Common myeloid progenitor, CD34-positive (primary cell): ENCODE measurements around the gene GALNT8.

ENCODE experiments used
- CTCF ChIA-PET: fragments of 350-600 bp; sonication (Branson Sonifier 250); formaldehyde crosslinking; loops from one replicate; lab custom pipeline; 2021; ENCODE audit warnings: antibody characterized with exemption; lab: Charles Lee
- POLR2A ChIA-PET: fragments of 350-600 bp; sonication (Branson Sonifier 250); formaldehyde crosslinking; loops from one replicate; lab custom pipeline; 2021; ENCODE audit warnings: antibody characterized with exemption; lab: Charles Lee
- DNase-seq, 3 donors: peaks; one replicate each; pipeline versions ENCODE4 v3.0.0 to v3.0.0-alpha.2; 2013
- H3K27ac ChIP-seq, 2 experiments: 1 replicate in 1 of 2; 2 replicates in 1 of 2; pipeline ENCODE4 v1.7.0; 2013; ENCODE audit warnings: inconsistent platforms in 2 of 2, low read length in 2 of 2, mild to moderate bottlenecking in 2 of 2, low read depth in 1 of 2, moderate library complexity in 1 of 2; ENCODE audit not compliant: severe bottlenecking in 2 of 2, insufficient read depth in 1 of 2, poor library complexity in 1 of 2
- H3K27me3 ChIP-seq, 5 experiments: replicated peaks in 2 of 5; 1 replicate in 3 of 5; 2 replicates in 2 of 5; pipeline versions ENCODE4 v1.6.1 to v1.7.0; 2013; ENCODE audit warnings: low read length in 4 of 5, mild to moderate bottlenecking in 2 of 5, moderate library complexity in 2 of 5, inconsistent platforms in 1 of 5; ENCODE audit not compliant: insufficient read depth in 5 of 5, control insufficient read depth in 4 of 5
- H3K36me3 ChIP-seq, 4 experiments: 1 replicate in 2 of 4; 2 replicates in 2 of 4; pipeline versions ENCODE4 v1.6.1 to v1.7.0; 2013; ENCODE audit warnings: low read length in 3 of 4, control low read depth in 1 of 4, mild to moderate bottlenecking in 1 of 4; ENCODE audit not compliant: control insufficient read depth in 4 of 4, insufficient read depth in 4 of 4
- H3K4me1 ChIP-seq, 4 experiments: 1 replicate in 3 of 4; 2 replicates in 1 of 4; pipeline versions ENCODE4 v1.6.1 to v1.7.1; 2013; ENCODE audit warnings: low read length in 3 of 4, mild to moderate bottlenecking in 3 of 4, control low read depth in 1 of 4, inconsistent platforms in 1 of 4, moderate library complexity in 1 of 4; ENCODE audit not compliant: control insufficient read depth in 4 of 4, insufficient read depth in 4 of 4; ENCODE audit errors: control extremely low read depth in 1 of 4
- H3K4me3 ChIP-seq, 7 experiments: 1 replicate in 4 of 7; 2 replicates in 3 of 7; pipeline versions ENCODE4 v1.5.1 to v1.7.0; 2013; ENCODE audit warnings: mild to moderate bottlenecking in 7 of 7, low read length in 6 of 7, moderate library complexity in 6 of 7, inconsistent platforms in 2 of 7, low read depth in 2 of 7, control low read depth in 1 of 7; ENCODE audit not compliant: insufficient read depth in 4 of 7, control insufficient read depth in 1 of 7; ENCODE audit errors: extremely low read depth in 1 of 7
- H3K9me3 ChIP-seq, 5 experiments: 1 replicate in 4 of 5; 2 replicates in 1 of 5; pipeline versions ENCODE4 v1.6.1 to v1.7.1; 2013; ENCODE audit warnings: low read length in 4 of 5, mild to moderate bottlenecking in 2 of 5, inconsistent platforms in 1 of 5, low read depth in 1 of 5, moderate library complexity in 1 of 5; ENCODE audit not compliant: control insufficient read depth in 4 of 5, insufficient read depth in 2 of 5; ENCODE audit errors: control extremely low read depth in 1 of 5
- WGBS: methylation state at CpG from one replicate; pipeline ENCODE4 v1.1.5; 2013; ENCODE audit not compliant: insufficient coverage; 5-methylcytosine and 5-hydroxymethylcytosine counted together

GALNT8 gene

GRCh38 chr12:4779749-4780148 lies 59.5 kb downstream of the GALNT8 start:
- H3K4me1 ChIP-seq: no peaks in the 10 kb centered on the region
- H3K36me3 ChIP-seq: no peaks in the 10 kb centered on the region
- ChIA-PET POLR2A (no interaction called here), CTCF (interaction anchor here (1.3 kb wide), 1 partner anchor 21 kb away, joined by 3 read pairs; no protein-coding TSS in a partner anchor)
- H3K9me3 ChIP-seq: peaks cover 0 to 11% (median 3%) of the 10 kb centered on the region in 5 experiments
- H3K27ac ChIP-seq: no peak overlapping the region
- DNase-seq: peak in 1 of 3 donors; percentile 26
- peaks cover 0 to 7% (median 0%) of the 10 kb centered on the region in 5 experiments for H3K27me3 ChIP-seq
- no peak overlapping the region for H3K4me3 ChIP-seq
- 77% methylated on average over 8 of the region's 8 CpGs for WGBS

- ChIA-PET CTCF (no interaction called here), POLR2A (interaction anchor here (0.6 kb wide), 1 partner anchor 93 kb away, joined by 6 read pairs; no protein-coding TSS in a partner anchor)
- no peak overlapping the region for H3K27ac ChIP-seq
- peaks cover 0 to 7% (median 0%) of the 10 kb centered on the region in 5 experiments for H3K27me3 ChIP-seq
- no peak overlapping the region for H3K4me3 ChIP-seq
- no peaks in the 10 kb centered on the region for H3K4me1 ChIP-seq
- 93% methylated on average over 3 of the region's 9 CpGs for WGBS
- no peaks in the 10 kb centered on the region for H3K36me3 ChIP-seq
- no peak for DNase-seq
- H3K9me3 ChIP-seq: peaks cover 0 to 11% (median 3%) of the 10 kb centered on the region in 5 experiments
Measured at GRCh38 chr12:4780641-4781611, 60.7 kb downstream of the GALNT8 start.

- POLR2A ChIA-PET: no interaction called here
- no peak overlapping the region for H3K4me3 ChIP-seq
- CTCF ChIA-PET: no interaction called here
- H3K36me3 ChIP-seq: no peaks in the 10 kb centered on the region
- peaks cover 0 to 4% (median 0%) of the 10 kb centered on the region in 5 experiments for H3K27me3 ChIP-seq
- 100% methylated on average over 6 of the region's 7 CpGs for WGBS
- peaks cover 0 to 11% (median 3%) of the 10 kb centered on the region in 5 experiments for H3K9me3 ChIP-seq
- no peak overlapping the region for H3K27ac ChIP-seq
- no peaks in the 10 kb centered on the region for H3K4me1 ChIP-seq
- DNase-seq: no peak
Measured at GRCh38 chr12:4784404-4785054, 64.3 kb downstream of the GALNT8 start.

- H3K4me1 ChIP-seq: no peaks in the 10 kb centered on the region
- WGBS: 100% methylated on average over 3 of the region's 5 CpGs
- CTCF ChIA-PET: interaction anchor here (1.1 to 1.4 kb wide), 3 partner anchors 13 to 145 kb away, joined by 3 to 4 read pairs (median 4); no protein-coding TSS in a partner anchor
- H3K4me3 ChIP-seq: no peak overlapping the region
- H3K9me3 ChIP-seq: peaks cover 0 to 14% (median 3%) of the 10 kb centered on the region in 5 experiments
- H3K27me3 ChIP-seq: peaks cover 0 to 2% (median 0%) of the 10 kb centered on the region in 5 experiments
- DNase-seq: no peak
- POLR2A ChIA-PET: no interaction called here
- no peak overlapping the region for H3K27ac ChIP-seq
- H3K36me3 ChIP-seq: no peaks in the 10 kb centered on the region
Measured at GRCh38 chr12:4786795-4787194, 66.6 kb downstream of the GALNT8 start.

- Histone ChIP-seq H3K27ac (no peak overlapping the region), H3K4me1 (no peaks in the 10 kb centered on the region), H3K27me3 (peaks cover 0 to 2% (median 0%) of the 10 kb centered on the region in 5 experiments), H3K9me3 (peaks cover 0 to 14% (median 3%) of the 10 kb centered on the region in 5 experiments), H3K36me3 (no peaks in the 10 kb centered on the region), H3K4me3 (no peak overlapping the region)
- ChIA-PET POLR2A (no interaction called here), CTCF (no interaction called here)
- no peak for DNase-seq
- 92% methylated on average over 5 of the region's 7 CpGs for WGBS
Measured at GRCh38 chr12:4787965-4788364, 67.8 kb downstream of the GALNT8 start.

- Histone ChIP-seq H3K36me3 (no peaks in the 10 kb centered on the region), H3K4me3 (no peak overlapping the region), H3K27ac (no peak overlapping the region), H3K27me3 (no peaks in the 10 kb centered on the region), H3K4me1 (peaks cover 0 to 11% (median 8%) of the 10 kb centered on the region in 4 experiments), H3K9me3 (peaks cover 0 to 3% (median 0%) of the 10 kb centered on the region in 5 experiments)
- 100% methylated on average over 9 of the region's 9 CpGs for WGBS
- DNase-seq: no peak
- POLR2A ChIA-PET: no interaction called here
- CTCF ChIA-PET: interaction anchor here (0.9 kb wide), 1 partner anchor 13 kb away, joined by 3 read pairs; no protein-coding TSS in a partner anchor
Measured at GRCh38 chr12:4789776-4790175, 69.6 kb downstream of the GALNT8 start.
